ENCODE data around the gene GPR82.
"Not testable (repeated sequence)": the region's sequence is repeated elsewhere in the genome, so short reads cannot be mapped to it uniquely, and the experiment has no call there.

Gene GPR82

DNA sequence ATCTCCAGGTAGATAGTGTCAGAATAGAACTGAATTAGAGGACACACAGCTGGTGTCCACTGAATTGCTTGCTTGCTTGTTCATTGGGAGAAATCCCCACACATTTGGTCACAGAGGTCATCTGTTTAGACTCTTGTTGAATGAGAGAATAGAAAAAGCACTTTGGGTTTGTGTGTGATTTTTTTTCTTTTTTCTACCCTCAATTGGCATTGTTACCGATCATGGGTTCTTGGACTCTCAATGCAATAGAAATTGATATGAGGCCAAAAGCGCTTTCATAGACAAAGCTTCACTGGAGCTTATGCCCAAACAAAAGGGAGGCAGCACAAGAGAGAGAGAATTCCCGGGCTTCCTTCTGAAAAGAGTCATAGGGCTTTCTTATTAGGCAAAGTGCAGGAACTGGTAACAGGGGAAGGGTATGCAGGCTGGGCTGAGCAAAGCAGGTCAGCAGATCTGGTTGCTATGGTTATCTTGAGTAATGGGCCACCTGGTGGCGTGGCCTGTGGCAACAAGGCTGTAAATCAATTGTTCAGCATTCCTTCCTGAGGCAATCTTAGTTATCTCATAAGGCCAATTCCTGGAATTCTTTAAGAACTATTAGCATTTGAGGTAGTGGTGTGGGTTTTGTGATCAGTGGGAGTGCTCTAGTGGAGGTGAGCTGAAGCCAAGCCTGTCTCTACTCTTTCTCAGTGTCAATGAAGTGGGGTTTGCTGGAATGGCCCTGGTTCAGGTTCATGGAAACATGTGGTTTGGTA, 5.3 kb upstream of the GPR82 start:
- H3K27ac ChIP-seq (ENCODE audit: low read length), result no peak overlapping the region
- peaks cover 19% of the 10 kb centered on the region for H3K4me1 ChIP-seq (ENCODE audit: low read length)
- H3K4me3 ChIP-seq (ENCODE audit: low read length), result no peak overlapping the region
- TF ChIP-seq, protein P1, sequence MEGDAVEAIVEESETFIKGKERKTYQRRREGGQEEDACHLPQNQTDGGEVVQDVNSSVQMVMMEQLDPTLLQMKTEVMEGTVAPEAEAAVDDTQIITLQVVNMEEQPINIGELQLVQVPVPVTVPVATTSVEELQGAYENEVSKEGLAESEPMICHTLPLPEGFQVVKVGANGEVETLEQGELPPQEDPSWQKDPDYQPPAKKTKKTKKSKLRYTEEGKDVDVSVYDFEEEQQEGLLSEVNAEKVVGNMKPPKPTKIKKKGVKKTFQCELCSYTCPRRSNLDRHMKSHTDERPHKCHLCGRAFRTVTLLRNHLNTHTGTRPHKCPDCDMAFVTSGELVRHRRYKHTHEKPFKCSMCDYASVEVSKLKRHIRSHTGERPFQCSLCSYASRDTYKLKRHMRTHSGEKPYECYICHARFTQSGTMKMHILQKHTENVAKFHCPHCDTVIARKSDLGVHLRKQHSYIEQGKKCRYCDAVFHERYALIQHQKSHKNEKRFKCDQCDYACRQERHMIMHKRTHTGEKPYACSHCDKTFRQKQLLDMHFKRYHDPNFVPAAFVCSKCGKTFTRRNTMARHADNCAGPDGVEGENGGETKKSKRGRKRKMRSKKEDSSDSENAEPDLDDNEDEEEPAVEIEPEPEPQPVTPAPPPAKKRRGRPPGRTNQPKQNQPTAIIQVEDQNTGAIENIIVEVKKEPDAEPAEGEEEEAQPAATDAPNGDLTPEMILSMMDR (IDR thresholded peaks at IDR 0.05; ENCODE audit: low read depth, low read length), result no peak
- no peak for TF ChIP-seq EZH2phosphoT487 (IDR thresholded peaks at IDR 0.05; ENCODE audit: low read depth)
- no peak overlapping the region for H2AFZ ChIP-seq (ENCODE audit: low read depth, low read length)
- peaks cover 42% of the 10 kb centered on the region for H3K36me3 ChIP-seq (replicated peaks; ENCODE audit: low read depth, low read length)
- no peak overlapping the region for H3K9ac ChIP-seq (ENCODE audit: low read length)
- peaks cover 8% of the 10 kb centered on the region; the same call in 1 of the 2 replicates for H4K20me1 ChIP-seq (ENCODE audit: insufficient read depth, low read length)
- H3K4me2 ChIP-seq (ENCODE audit: low read length), result no peak overlapping the region
- H3K79me2 ChIP-seq (ENCODE audit: low read length), result no peaks in the 10 kb centered on the region
- H3K27me3 ChIP-seq (ENCODE audit: low read depth, low read length), result peaks cover 8% of the 10 kb centered on the region; the same call in 1 of the 2 replicates
- 0 out of 2 replicates have a peak, but pooled peaks cover 8% of the 10 kb centered on the region for H3K9me3 ChIP-seq (ENCODE audit: insufficient read depth, low read length)

DNA sequence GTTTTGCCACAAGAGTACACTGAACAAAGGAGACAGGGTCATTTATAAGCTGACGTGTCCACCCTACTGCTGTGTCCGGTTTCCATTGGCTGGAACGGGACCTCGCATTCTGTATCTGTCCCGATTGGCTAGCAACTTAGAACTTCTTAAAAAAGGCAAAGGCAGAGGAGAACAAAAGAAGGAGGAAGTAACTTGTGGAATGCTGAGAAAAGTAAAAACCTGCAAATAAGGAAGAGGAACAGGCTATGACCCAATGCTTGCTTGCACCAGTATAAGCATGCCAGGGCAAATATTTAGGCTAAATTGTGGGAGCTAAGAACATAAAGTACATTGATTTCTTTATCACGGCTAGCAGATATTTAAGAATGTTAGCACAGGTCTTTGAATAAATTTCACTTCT, 4.4 kb upstream of the GPR82 start:
- Histone ChIP-seq H3K4me1 (ENCODE audit: low read length) (peaks cover 29% of the 10 kb centered on the region), H4K20me1 (ENCODE audit: insufficient read depth, low read length) (peaks cover 14% of the 10 kb centered on the region; the same call in 1 of the 2 replicates), H3K36me3 (replicated peaks; ENCODE audit: low read depth, low read length) (peaks cover 42% of the 10 kb centered on the region)
- H3K27ac ChIP-seq (ENCODE audit: low read length); H3K9me3 ChIP-seq (ENCODE audit: insufficient read depth, low read length); H3K79me2 ChIP-seq (ENCODE audit: low read length); H3K4me3 ChIP-seq (ENCODE audit: low read length); H2AFZ ChIP-seq (ENCODE audit: low read depth, low read length); H3K27me3 ChIP-seq (ENCODE audit: low read depth, low read length); H3K9ac ChIP-seq (ENCODE audit: low read length); H3K4me2 ChIP-seq (ENCODE audit: low read length): not testable (repeated sequence)

DNA sequence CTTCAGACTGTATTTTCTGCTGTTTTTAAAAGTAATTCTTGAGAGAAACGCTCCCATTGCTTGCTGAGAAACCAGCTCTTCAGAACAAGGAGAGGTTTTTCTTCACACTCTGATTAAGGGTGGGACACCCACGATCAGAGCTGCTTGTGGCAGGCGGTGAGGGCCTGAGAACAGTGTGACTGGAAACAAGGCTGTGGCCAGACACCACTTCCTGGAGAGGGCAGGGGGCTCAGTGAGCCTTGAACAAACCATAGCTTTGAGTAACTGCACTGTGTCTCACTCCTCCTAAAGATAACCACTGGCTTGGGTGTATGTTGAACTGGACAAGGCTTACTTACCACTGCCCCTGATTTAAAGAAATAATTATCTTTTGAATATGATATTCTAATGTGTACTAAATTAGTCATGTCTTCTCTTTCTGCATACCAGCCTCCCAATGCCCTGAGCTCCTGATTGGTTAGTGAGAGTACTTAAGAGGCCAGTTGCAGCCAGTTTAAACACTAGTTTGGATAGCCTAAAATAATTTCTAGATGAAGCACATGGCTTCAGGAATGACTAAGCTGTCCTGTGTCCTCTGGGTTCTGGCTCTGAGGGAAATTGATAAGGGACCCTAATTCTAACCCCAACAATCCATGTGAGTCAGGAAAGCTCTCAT, 3.7 kb upstream of the GPR82 start:
- no peak overlapping the region for H3K9ac ChIP-seq (ENCODE audit: low read length)
- peaks cover 42% of the 10 kb centered on the region for H3K36me3 ChIP-seq (replicated peaks; ENCODE audit: low read depth, low read length)
- H3K9me3 ChIP-seq (ENCODE audit: insufficient read depth, low read length), result 0 out of 2 replicates have a peak, but pooled peaks cover 8% of the 10 kb centered on the region
- H2AFZ ChIP-seq (ENCODE audit: low read depth, low read length), result no peak overlapping the region
- peaks cover 14% of the 10 kb centered on the region; the same call in 1 of the 2 replicates for H4K20me1 ChIP-seq (ENCODE audit: insufficient read depth, low read length)
- peaks cover 33% of the 10 kb centered on the region for H3K4me1 ChIP-seq (ENCODE audit: low read length)
- TF ChIP-seq, protein P1 (IDR thresholded peaks at IDR 0.05; ENCODE audit: low read depth, low read length), result no peak
- TF ChIP-seq EZH2phosphoT487 (IDR thresholded peaks at IDR 0.05; ENCODE audit: low read depth), result no peak
- H3K4me3 ChIP-seq (ENCODE audit: low read length), result no peak overlapping the region
- no peak overlapping the region for H3K27ac ChIP-seq (ENCODE audit: low read length)
- no peak overlapping the region for H3K4me2 ChIP-seq (ENCODE audit: low read length)
- peaks cover 8% of the 10 kb centered on the region; the same call in 1 of the 2 replicates for H3K27me3 ChIP-seq (ENCODE audit: low read depth, low read length)
- no peaks in the 10 kb centered on the region for H3K79me2 ChIP-seq (ENCODE audit: low read length)

DNA sequence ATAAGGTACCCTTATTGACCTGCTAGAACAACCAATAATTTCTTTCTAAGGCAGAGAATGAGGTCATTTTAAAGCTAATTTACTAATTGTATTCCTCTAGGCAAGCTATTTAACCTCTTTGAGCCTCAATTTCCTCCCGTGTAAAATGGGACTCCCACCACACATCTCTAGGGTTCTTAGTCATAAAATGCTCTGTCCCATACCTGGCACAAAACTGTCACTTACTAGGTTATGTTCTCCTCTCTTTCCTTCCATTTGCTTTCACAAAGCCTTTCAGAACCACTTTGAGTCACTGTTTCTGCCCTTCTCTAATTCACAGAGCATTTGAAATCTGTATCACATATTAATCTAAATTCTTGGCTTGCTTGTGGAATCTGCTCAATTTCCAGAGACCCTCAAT, 2.4 kb upstream of the GPR82 start:
- no peak for TF ChIP-seq EZH2phosphoT487 (IDR thresholded peaks at IDR 0.05; ENCODE audit: low read depth)
- TF ChIP-seq, protein P1 (IDR thresholded peaks at IDR 0.05; ENCODE audit: low read depth, low read length), result no peak

More for the DNA sequence above, 2.4 kb upstream of the GPR82 start:
- no peak overlapping the region for H2AFZ ChIP-seq (ENCODE audit: low read depth, low read length)
- H3K4me1 ChIP-seq (ENCODE audit: low read length), result peaks cover 33% of the 10 kb centered on the region
- no peak overlapping the region for H3K9ac ChIP-seq (ENCODE audit: low read length)
- no peak overlapping the region for H3K27ac ChIP-seq (ENCODE audit: low read length)
- H3K9me3 ChIP-seq (ENCODE audit: insufficient read depth, low read length), result 0 out of 2 replicates have a peak, but pooled peaks cover 8% of the 10 kb centered on the region
- H3K79me2 ChIP-seq (ENCODE audit: low read length), result no peaks in the 10 kb centered on the region
- no peak overlapping the region for H3K4me3 ChIP-seq (ENCODE audit: low read length)
- H4K20me1 ChIP-seq (ENCODE audit: insufficient read depth, low read length), result peaks cover 14% of the 10 kb centered on the region; the same call in 1 of the 2 replicates
- H3K27me3 ChIP-seq (ENCODE audit: low read depth, low read length), result peaks cover 8% of the 10 kb centered on the region; the same call in 1 of the 2 replicates
- peaks cover 42% of the 10 kb centered on the region for H3K36me3 ChIP-seq (replicated peaks; ENCODE audit: low read depth, low read length)
- no peak overlapping the region for H3K4me2 ChIP-seq (ENCODE audit: low read length)
